H1 (cell line): ENCODE measurements around the gene LDLRAD3. TPM values are rescaled to one million over a fixed set of nuclear protein-coding genes. Genes with fewer than 3 reads are reported as not detected.

Experiments
- ASH2L ChIP-seq: fragments of 200-600, 300-600 bp; sonication (generic); IDR thresholded peaks from one replicate; pipeline ENCODE4 v1.7.1; 2017; ENCODE audit warnings: low read length
- CHD1 ChIP-seq: IDR thresholded peaks from 2 replicates; pipeline ENCODE4 v1.6.1; 2012; ENCODE audit warnings: low read depth, low read length, improper control_type of control experiment
- EP300 ChIP-seq, 2 experiments: IDR thresholded peaks; 1 replicate in 1 of 2; 2 replicates in 1 of 2; pipeline ENCODE4 v1.6.1; 2011 to 2012; ENCODE audit warnings: low read depth in 2 of 2, low read length in 2 of 2, mild to moderate bottlenecking in 2 of 2, borderline replicate concordance in 1 of 2, inconsistent platforms in 1 of 2, moderate library complexity in 1 of 2
- FOSL1 ChIP-seq: IDR thresholded peaks from 2 replicates; pipeline ENCODE4 v1.6.1; 2011; ENCODE audit warnings: mild to moderate bottlenecking, low read depth, low read length, moderate library complexity; ENCODE audit not compliant: insufficient read depth
- HDAC2 ChIP-seq, 2 experiments: fragments of 300-600 bp in 1 of 2; sonication (generic) in 1 of 2; IDR thresholded peaks; 2 replicates each; pipeline ENCODE4 v1.6.1; 2011 to 2012; ENCODE audit warnings: low read depth in 2 of 2, low read length in 2 of 2, mild to moderate bottlenecking in 2 of 2, moderate library complexity in 2 of 2, borderline replicate concordance in 1 of 2, inconsistent platforms in 1 of 2
- HDAC6 ChIP-seq: IDR thresholded peaks from one replicate; pipeline ENCODE4 v1.7.1; 2012; ENCODE audit warnings: low read depth, mild to moderate bottlenecking, inconsistent platforms, low read length, moderate library complexity
- KDM4A ChIP-seq: IDR thresholded peaks from one replicate; pipeline ENCODE4 v1.7.1; 2012; ENCODE audit warnings: low read depth, mild to moderate bottlenecking, moderate library complexity, low read length, inconsistent platforms; ENCODE audit not compliant: severe bottlenecking
- SP2 ChIP-seq: IDR thresholded peaks from 2 replicates; pipeline ENCODE4 v1.6.1; 2012; ENCODE audit warnings: mild to moderate bottlenecking, low read length, inconsistent platforms
- TAF1 ChIP-seq: IDR thresholded peaks from 2 replicates; pipeline ENCODE4 v1.6.1; 2011; ENCODE audit warnings: mild to moderate bottlenecking, low read depth, low read length
- TCF12 ChIP-seq: IDR thresholded peaks from 2 replicates; pipeline ENCODE4 v1.6.1; 2011; ENCODE audit warnings: low read depth, mild to moderate bottlenecking, low read length
- YY1 ChIP-seq: IDR thresholded peaks from 2 replicates; pipeline ENCODE4 v1.6.1; 2011; ENCODE audit warnings: low read depth, mild to moderate bottlenecking, low read length
- polyA plus RNA-seq, 7 experiments: library from polyadenylated mRNA; depleted of rRNA in 3 of 7; stranded (reverse) in 5 of 7; unstranded in 2 of 7; fragments of >200 nt in 5 of 7; fragments of 200-250 nt in 2 of 7; gene quantifications; 1 replicate in 5 of 7; 2 replicates in 1 of 7; 4 replicates in 1 of 7; pipeline versions ENCODE4 v1.2.1 to v1.2.3, GENCODE V29; 2011 to 2013; ENCODE audit warnings: missing spikeins in 2 of 7, mixed read lengths in 2 of 7
- total RNA-seq: library from RNA; stranded (reverse); fragmentation: NEBNext Ultra II Directional; extraction: Animal tissue kit (Norgen Biotek cat#: 25700); gene quantifications from 2 replicates; pipeline ENCODE4 v1.2.1, GENCODE V29; 2021
- TF ChIP-seq, protein P1 (sequence below): fragments of 300-600 bp; sonication (generic); IDR thresholded peaks from 2 replicates; pipeline ENCODE4 v1.7.1; 2012; ENCODE audit warnings: low read length, moderate library complexity, mild to moderate bottlenecking, inconsistent platforms; ENCODE audit not compliant: insufficient replicate concordance

The LDLRAD3 gene
- total and polyA plus RNA-seq, 2 of the 8 experiments (the other 6 are each of a cell fraction or from before 2014, with no cell fraction given) = 18.6 to 22.8 TPM

DNA sequence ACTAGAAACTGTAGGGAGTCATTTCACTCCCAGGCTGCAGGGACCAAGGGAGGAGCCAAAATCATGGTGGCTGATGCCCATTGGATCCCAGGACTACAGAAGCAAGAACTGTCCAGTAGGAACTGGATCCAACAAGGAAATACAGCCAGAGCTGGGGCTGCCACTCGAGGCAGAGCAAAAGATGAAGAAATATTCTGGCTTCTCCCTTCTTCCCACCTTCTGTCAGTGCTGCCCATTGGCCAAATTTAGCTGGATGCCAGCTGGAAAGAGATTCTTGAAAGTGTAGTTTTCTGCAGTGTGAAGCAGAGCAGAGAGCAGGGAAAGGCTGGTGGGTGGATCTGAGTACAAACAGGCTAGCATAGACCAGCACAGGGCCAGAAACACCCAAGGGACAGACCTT lies 299.8 kb downstream of the LDLRAD3 start (continued):
- TF ChIP-seq, protein P1, sequence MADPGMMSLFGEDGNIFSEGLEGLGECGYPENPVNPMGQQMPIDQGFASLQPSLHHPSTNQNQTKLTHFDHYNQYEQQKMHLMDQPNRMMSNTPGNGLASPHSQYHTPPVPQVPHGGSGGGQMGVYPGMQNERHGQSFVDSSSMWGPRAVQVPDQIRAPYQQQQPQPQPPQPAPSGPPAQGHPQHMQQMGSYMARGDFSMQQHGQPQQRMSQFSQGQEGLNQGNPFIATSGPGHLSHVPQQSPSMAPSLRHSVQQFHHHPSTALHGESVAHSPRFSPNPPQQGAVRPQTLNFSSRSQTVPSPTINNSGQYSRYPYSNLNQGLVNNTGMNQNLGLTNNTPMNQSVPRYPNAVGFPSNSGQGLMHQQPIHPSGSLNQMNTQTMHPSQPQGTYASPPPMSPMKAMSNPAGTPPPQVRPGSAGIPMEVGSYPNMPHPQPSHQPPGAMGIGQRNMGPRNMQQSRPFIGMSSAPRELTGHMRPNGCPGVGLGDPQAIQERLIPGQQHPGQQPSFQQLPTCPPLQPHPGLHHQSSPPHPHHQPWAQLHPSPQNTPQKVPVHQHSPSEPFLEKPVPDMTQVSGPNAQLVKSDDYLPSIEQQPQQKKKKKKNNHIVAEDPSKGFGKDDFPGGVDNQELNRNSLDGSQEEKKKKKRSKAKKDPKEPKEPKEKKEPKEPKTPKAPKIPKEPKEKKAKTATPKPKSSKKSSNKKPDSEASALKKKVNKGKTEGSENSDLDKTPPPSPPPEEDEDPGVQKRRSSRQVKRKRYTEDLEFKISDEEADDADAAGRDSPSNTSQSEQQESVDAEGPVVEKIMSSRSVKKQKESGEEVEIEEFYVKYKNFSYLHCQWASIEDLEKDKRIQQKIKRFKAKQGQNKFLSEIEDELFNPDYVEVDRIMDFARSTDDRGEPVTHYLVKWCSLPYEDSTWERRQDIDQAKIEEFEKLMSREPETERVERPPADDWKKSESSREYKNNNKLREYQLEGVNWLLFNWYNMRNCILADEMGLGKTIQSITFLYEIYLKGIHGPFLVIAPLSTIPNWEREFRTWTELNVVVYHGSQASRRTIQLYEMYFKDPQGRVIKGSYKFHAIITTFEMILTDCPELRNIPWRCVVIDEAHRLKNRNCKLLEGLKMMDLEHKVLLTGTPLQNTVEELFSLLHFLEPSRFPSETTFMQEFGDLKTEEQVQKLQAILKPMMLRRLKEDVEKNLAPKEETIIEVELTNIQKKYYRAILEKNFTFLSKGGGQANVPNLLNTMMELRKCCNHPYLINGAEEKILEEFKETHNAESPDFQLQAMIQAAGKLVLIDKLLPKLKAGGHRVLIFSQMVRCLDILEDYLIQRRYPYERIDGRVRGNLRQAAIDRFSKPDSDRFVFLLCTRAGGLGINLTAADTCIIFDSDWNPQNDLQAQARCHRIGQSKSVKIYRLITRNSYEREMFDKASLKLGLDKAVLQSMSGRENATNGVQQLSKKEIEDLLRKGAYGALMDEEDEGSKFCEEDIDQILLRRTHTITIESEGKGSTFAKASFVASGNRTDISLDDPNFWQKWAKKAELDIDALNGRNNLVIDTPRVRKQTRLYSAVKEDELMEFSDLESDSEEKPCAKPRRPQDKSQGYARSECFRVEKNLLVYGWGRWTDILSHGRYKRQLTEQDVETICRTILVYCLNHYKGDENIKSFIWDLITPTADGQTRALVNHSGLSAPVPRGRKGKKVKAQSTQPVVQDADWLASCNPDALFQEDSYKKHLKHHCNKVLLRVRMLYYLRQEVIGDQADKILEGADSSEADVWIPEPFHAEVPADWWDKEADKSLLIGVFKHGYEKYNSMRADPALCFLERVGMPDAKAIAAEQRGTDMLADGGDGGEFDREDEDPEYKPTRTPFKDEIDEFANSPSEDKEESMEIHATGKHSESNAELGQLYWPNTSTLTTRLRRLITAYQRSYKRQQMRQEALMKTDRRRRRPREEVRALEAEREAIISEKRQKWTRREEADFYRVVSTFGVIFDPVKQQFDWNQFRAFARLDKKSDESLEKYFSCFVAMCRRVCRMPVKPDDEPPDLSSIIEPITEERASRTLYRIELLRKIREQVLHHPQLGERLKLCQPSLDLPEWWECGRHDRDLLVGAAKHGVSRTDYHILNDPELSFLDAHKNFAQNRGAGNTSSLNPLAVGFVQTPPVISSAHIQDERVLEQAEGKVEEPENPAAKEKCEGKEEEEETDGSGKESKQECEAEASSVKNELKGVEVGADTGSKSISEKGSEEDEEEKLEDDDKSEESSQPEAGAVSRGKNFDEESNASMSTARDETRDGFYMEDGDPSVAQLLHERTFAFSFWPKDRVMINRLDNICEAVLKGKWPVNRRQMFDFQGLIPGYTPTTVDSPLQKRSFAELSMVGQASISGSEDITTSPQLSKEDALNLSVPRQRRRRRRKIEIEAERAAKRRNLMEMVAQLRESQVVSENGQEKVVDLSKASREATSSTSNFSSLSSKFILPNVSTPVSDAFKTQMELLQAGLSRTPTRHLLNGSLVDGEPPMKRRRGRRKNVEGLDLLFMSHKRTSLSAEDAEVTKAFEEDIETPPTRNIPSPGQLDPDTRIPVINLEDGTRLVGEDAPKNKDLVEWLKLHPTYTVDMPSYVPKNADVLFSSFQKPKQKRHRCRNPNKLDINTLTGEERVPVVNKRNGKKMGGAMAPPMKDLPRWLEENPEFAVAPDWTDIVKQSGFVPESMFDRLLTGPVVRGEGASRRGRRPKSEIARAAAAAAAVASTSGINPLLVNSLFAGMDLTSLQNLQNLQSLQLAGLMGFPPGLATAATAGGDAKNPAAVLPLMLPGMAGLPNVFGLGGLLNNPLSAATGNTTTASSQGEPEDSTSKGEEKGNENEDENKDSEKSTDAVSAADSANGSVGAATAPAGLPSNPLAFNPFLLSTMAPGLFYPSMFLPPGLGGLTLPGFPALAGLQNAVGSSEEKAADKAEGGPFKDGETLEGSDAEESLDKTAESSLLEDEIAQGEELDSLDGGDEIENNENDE = no peak
- TF ChIP-seq TCF12 (no peak), KDM4A (no peak), CHD1 (no peak), ASH2L (no peak), EP300 (IDR thresholded peaks at IDR 0.05; ENCODE audit: borderline replicate concordance in 1 of 2, low read depth in 2 of 2, low read length in 2 of 2) (no peak), HDAC2 (IDR thresholded peaks at IDR 0.05; ENCODE audit: borderline replicate concordance in 1 of 2, low read depth in 2 of 2, low read length in 2 of 2) (no peak), SP2 (no peak), TAF1 (no peak), HDAC6 (no peak), YY1 (no peak), FOSL1 (no peak)
